Liver (tissue), 9 donors: ENCODE results near the gene RAF1. TPM values are rescaled to one million over a fixed set of nuclear protein-coding genes. Genes with fewer than 3 reads are reported as not detected.

Experiments used
- DNase-seq: peaks from one replicate; pipeline ENCODE4 v3.0.0-alpha.2; 2017; ENCODE audit warnings: low spot score
- H3K27ac ChIP-seq, 2 donors: one replicate each; pipeline ENCODE4 v1.7.0; 2013; ENCODE audit warnings: inconsistent platforms in 2 of 2, low read length in 2 of 2, control low read depth in 1 of 2, low read depth in 1 of 2, mild to moderate bottlenecking in 1 of 2
- H3K27me3 ChIP-seq, 4 donors: one replicate each; pipeline versions ENCODE4 v1.6.1 to v1.7.0; 2013; ENCODE audit warnings: low read length in 3 of 4, inconsistent platforms in 1 of 4, mild to moderate bottlenecking in 1 of 4, moderate library complexity in 1 of 4; ENCODE audit not compliant: control insufficient read depth in 4 of 4, insufficient read depth in 4 of 4
- H3K36me3 ChIP-seq, 4 donors: one replicate each; pipeline versions ENCODE4 v1.6.1 to v1.7.0; 2013; ENCODE audit warnings: low read length in 3 of 4, mild to moderate bottlenecking in 3 of 4, low read depth in 1 of 4, moderate library complexity in 1 of 4; ENCODE audit not compliant: control insufficient read depth in 4 of 4, insufficient read depth in 3 of 4
- H3K4me1 ChIP-seq, 4 donors: one replicate each; pipeline versions ENCODE4 v1.6.1 to v1.7.0; 2013; ENCODE audit warnings: low read length in 3 of 4, mild to moderate bottlenecking in 3 of 4, moderate library complexity in 1 of 4; ENCODE audit not compliant: control insufficient read depth in 4 of 4, insufficient read depth in 4 of 4
- H3K4me3 ChIP-seq, 3 donors: one replicate each; pipeline versions ENCODE4 v1.6.1 to v1.7.0; 2013; ENCODE audit warnings: low read length in 3 of 3, control low read depth in 1 of 3, low read depth in 1 of 3, mild to moderate bottlenecking in 1 of 3
- H3K9ac ChIP-seq, 2 donors: one replicate each; pipeline ENCODE4 v1.7.0; 2013; ENCODE audit warnings: low read length in 2 of 2, mild to moderate bottlenecking in 2 of 2, moderate library complexity in 2 of 2, control low read depth in 1 of 2, low read depth in 1 of 2
- H3K9me3 ChIP-seq, 4 donors: one replicate each; pipeline versions ENCODE4 v1.6.1 to v1.7.0; 2013; ENCODE audit warnings: low read length in 3 of 4; ENCODE audit not compliant: control insufficient read depth in 4 of 4
- EGR1 ChIP-seq, 2 donors: IDR thresholded peaks; 2 replicates each; pipeline ENCODE4 v1.6.1; 2016 to 2018; ENCODE audit warnings: antibody characterized with exemption in 2 of 2, low read depth in 2 of 2
- FOXA1 ChIP-seq: IDR thresholded peaks from 2 replicates; pipeline ENCODE4 v1.6.1; 2016; ENCODE audit warnings: antibody characterized with exemption
- FOXA2 ChIP-seq: IDR thresholded peaks from 2 replicates; pipeline ENCODE4 v1.6.1; 2016; ENCODE audit warnings: antibody characterized with exemption
- GABPA ChIP-seq, 2 donors: IDR thresholded peaks in 1 of 2; conservative IDR thresholded peaks in 1 of 2; 2 replicates each; pipeline ENCODE4 v1.6.1; 2016; ENCODE audit warnings: antibody characterized with exemption in 2 of 2, mild to moderate bottlenecking in 1 of 2, moderate library complexity in 1 of 2
- HNF4A ChIP-seq, 2 donors: conservative IDR thresholded peaks; 2 replicates each; pipeline ENCODE4 v1.6.1; 2016; ENCODE audit warnings: antibody characterized with exemption in 2 of 2, mild to moderate bottlenecking in 2 of 2
- HNF4G ChIP-seq: IDR thresholded peaks from 2 replicates; pipeline ENCODE4 v1.6.1; 2016; ENCODE audit warnings: antibody characterized with exemption
- MAX ChIP-seq: IDR thresholded peaks from 2 replicates; pipeline ENCODE4 v1.6.1; 2016; ENCODE audit warnings: antibody characterized with exemption
- NR2F2 ChIP-seq: IDR thresholded peaks from 2 replicates; pipeline ENCODE4 v1.6.1; 2016; ENCODE audit warnings: antibody characterized with exemption
- RAD21 ChIP-seq, 2 donors: IDR thresholded peaks; 2 replicates each; pipeline ENCODE4 v1.6.1; 2016; ENCODE audit warnings: antibody characterized with exemption in 2 of 2, mild to moderate bottlenecking in 2 of 2
- SP1 ChIP-seq: IDR thresholded peaks from 2 replicates; pipeline ENCODE4 v1.6.1; 2018; ENCODE audit warnings: antibody characterized with exemption, mild to moderate bottlenecking
- TAF1 ChIP-seq: conservative IDR thresholded peaks from 2 replicates; pipeline ENCODE4 v1.6.1; 2016; ENCODE audit warnings: antibody characterized with exemption, mild to moderate bottlenecking
- ZBTB33 ChIP-seq: IDR thresholded peaks from 2 replicates; pipeline ENCODE4 v1.6.1; 2016; ENCODE audit warnings: antibody characterized with exemption
- WGBS: extraction: QIAGEN DNeasy Blood & Tissue Kit; methylation state at CpG from one replicate; pipeline ENCODE4 v1.1.7; 2013; 5-methylcytosine and 5-hydroxymethylcytosine counted together
- polyA plus RNA-seq, 2 donors: library from polyadenylated mRNA; stranded (reverse) in 1 of 2; unstranded in 1 of 2; fragments of 200-250 nt in 1 of 2; fragments of >200 nt in 1 of 2; fragmentation: Nextera tagmentation in 1 of 2; extraction: Ambion mirVana in 1 of 2; gene quantifications; one replicate each; pipeline versions ENCODE4 v1.2.1 to v1.2.3, GENCODE V29; 2013 to 2015
- total RNA-seq, 2 donors: library from RNA; depleted of rRNA; stranded (reverse); fragments of >200 nt; gene quantifications; one replicate each; pipeline ENCODE4 v1.2.3, GENCODE V29; 2014
- TF ChIP-seq, protein P1 (sequence below): fragments of 150-350 bp; IDR thresholded peaks from 2 replicates; pipeline ENCODE4 v1.5.1; 2017; ENCODE audit warnings: improper control_type of control experiment, low read depth, low read length; ENCODE audit not compliant: missing input control
- TF ChIP-seq, protein P2 (sequence below): IDR thresholded peaks from 2 replicates; pipeline ENCODE4 v1.6.1; 2016; ENCODE audit warnings: antibody characterized with exemption
- donor health status: healthy.
- donor health status: healthy.
- donor health status: healthy.
- donor health status: healthy.
- donor health status: healthy.

RAF1 gene
- total and polyA plus RNA-seq, 4 donors: 44.3 to 92.3 (median 63.2) TPM

- no peaks in the 10 kb centered on the region for H3K27me3 ChIP-seq
- TF ChIP-seq NR2F2 (no peak), RAD21 (IDR thresholded peaks at IDR 0.05) (no peak), ZBTB33 (no peak), SP1 (no peak), HNF4G (no peak), MAX (no peak), EGR1 (IDR thresholded peaks at IDR 0.05; ENCODE audit: low read depth in 2 of 2) (no peak), FOXA1 (no peak)
- TF ChIP-seq, protein P1, sequence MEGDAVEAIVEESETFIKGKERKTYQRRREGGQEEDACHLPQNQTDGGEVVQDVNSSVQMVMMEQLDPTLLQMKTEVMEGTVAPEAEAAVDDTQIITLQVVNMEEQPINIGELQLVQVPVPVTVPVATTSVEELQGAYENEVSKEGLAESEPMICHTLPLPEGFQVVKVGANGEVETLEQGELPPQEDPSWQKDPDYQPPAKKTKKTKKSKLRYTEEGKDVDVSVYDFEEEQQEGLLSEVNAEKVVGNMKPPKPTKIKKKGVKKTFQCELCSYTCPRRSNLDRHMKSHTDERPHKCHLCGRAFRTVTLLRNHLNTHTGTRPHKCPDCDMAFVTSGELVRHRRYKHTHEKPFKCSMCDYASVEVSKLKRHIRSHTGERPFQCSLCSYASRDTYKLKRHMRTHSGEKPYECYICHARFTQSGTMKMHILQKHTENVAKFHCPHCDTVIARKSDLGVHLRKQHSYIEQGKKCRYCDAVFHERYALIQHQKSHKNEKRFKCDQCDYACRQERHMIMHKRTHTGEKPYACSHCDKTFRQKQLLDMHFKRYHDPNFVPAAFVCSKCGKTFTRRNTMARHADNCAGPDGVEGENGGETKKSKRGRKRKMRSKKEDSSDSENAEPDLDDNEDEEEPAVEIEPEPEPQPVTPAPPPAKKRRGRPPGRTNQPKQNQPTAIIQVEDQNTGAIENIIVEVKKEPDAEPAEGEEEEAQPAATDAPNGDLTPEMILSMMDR: no peak
- TF ChIP-seq, protein P2, sequence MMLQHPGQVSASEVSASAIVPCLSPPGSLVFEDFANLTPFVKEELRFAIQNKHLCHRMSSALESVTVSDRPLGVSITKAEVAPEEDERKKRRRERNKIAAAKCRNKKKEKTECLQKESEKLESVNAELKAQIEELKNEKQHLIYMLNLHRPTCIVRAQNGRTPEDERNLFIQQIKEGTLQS: no peak
- H3K4me1 ChIP-seq: peaks cover 14 to 49% (median 33%) of the 10 kb centered on the region in 4 donors
- 50% methylated on average over 4 of the region's 4 CpGs for WGBS
- H3K9ac ChIP-seq: no peak overlapping the region
- H3K27ac ChIP-seq: peak overlapping the region in 1 of 2 donors; percentile 16
- DNase-seq: no peak
- H3K9me3 ChIP-seq: no peaks in the 10 kb centered on the region
- no peaks in the 10 kb centered on the region for H3K36me3 ChIP-seq
- no peak overlapping the region for H3K4me3 ChIP-seq
These were observed 5.3 kb downstream of the RAF1 start for GRCh38 chr3:12658593-12659058.

- Histone ChIP-seq H3K4me3 (no peak overlapping the region), H3K27ac (no peak overlapping the region), H3K9me3 (no peaks in the 10 kb centered on the region), H3K36me3 (no peaks in the 10 kb centered on the region), H3K4me1 (peaks cover 15 to 41% (median 27%) of the 10 kb centered on the region in 4 donors), H3K27me3 (no peaks in the 10 kb centered on the region), H3K9ac (no peak overlapping the region)
- no peak for DNase-seq
- TF ChIP-seq TAF1 (no peak), GABPA (IDR thresholded peaks at IDR 0.05 in 1 of 2, conservative IDR thresholded peaks at IDR 0.05 in 1 of 2) (no peak), NR2F2 (no peak), HNF4G (no peak), RAD21 (IDR thresholded peaks at IDR 0.05) (no peak), EGR1 (IDR thresholded peaks at IDR 0.05; ENCODE audit: low read depth in 2 of 2) (no peak), MAX (no peak), FOXA2 (no peak), HNF4A (conservative IDR thresholded peaks at IDR 0.05) (no peak)
- TF ChIP-seq, protein P2: no peak
- TF ChIP-seq, protein P1: no peak
- WGBS: 85% methylated on average over 6 of the region's 6 CpGs
These were observed 7.1 kb downstream of the RAF1 start for GRCh38 chr3:12656850-12657249.
